GM12878 (cell line): ENCODE results near the gene U2AF2. TPM values are rescaled to one million over a fixed set of nuclear protein-coding genes. Genes with fewer than 3 reads are reported as not detected.

Experiments used
- BHLHE40 ChIP-seq, 2 experiments: fragments of 450-650 bp in 1 of 2; IDR thresholded peaks; 2 replicates each; pipeline ENCODE4 v1.6.1; 2011 to 2017; ENCODE audit warnings: low read depth in 2 of 2, borderline replicate concordance in 1 of 2, improper control_type of control experiment in 1 of 2, low read length in 1 of 2, mild to moderate bottlenecking in 1 of 2
- BMI1 ChIP-seq: fragments of 450-650 bp; IDR thresholded peaks from 2 replicates; pipeline ENCODE4 v1.6.1; 2016; ENCODE audit warnings: mild to moderate bottlenecking, moderate library complexity, borderline replicate concordance
- CBX3 ChIP-seq: fragments of 200-600 bp; sonication (generic); IDR thresholded peaks from 2 replicates; pipeline ENCODE4 v1.6.1; 2016; ENCODE audit warnings: low read depth, borderline replicate concordance
- CEBPB ChIP-seq, 2 experiments: fragments of 150-350 bp in 1 of 2; IDR thresholded peaks; 2 replicates each; pipeline ENCODE4 v1.6.1; 2012 to 2014; ENCODE audit warnings: low read depth in 2 of 2, low read length in 2 of 2, borderline replicate concordance in 1 of 2, inconsistent platforms in 1 of 2
- GATAD2B ChIP-seq: fragments of 450-650 bp; conservative IDR thresholded peaks from 2 replicates; pipeline ENCODE4 v1.6.1; 2017; ENCODE audit warnings: low read depth, mild to moderate bottlenecking, moderate library complexity
- HDAC2 ChIP-seq: fragments of 200-600 bp; sonication (generic); IDR thresholded peaks from 2 replicates; pipeline ENCODE4 v1.6.1; 2017
- IKZF2 ChIP-seq, 2 experiments: fragments of 450-650 bp; IDR thresholded peaks; 2 replicates each; pipeline ENCODE4 v1.6.1; 2017; ENCODE audit warnings: mild to moderate bottlenecking in 2 of 2, moderate library complexity in 2 of 2
- JUND ChIP-seq: IDR thresholded peaks from 2 replicates; pipeline ENCODE4 v1.6.1; 2012; ENCODE audit warnings: low read depth, mild to moderate bottlenecking, low read length, improper control_type of control experiment, moderate library complexity
- MYC ChIP-seq: IDR thresholded peaks from 2 replicates; pipeline ENCODE4 v1.6.1; 2011; ENCODE audit warnings: mild to moderate bottlenecking, low read length, moderate library complexity, inconsistent platforms; ENCODE audit not compliant: insufficient read depth, insufficient replicate concordance, insufficient read length, severe bottlenecking
- NFYA ChIP-seq: IDR thresholded peaks from 2 replicates; pipeline ENCODE4 v1.6.1; 2011; ENCODE audit warnings: low read depth, mild to moderate bottlenecking, low read length, improper control_type of control experiment, borderline replicate concordance
- NR2F1 ChIP-seq: fragments of 450-650 bp; conservative IDR thresholded peaks from 2 replicates; pipeline ENCODE4 v1.6.1; 2017; ENCODE audit warnings: mild to moderate bottlenecking
- NRF1 ChIP-seq: conservative IDR thresholded peaks from 2 replicates; pipeline ENCODE4 v1.6.1; 2011; ENCODE audit warnings: mild to moderate bottlenecking, low read depth, low read length, improper control_type of control experiment
- SIN3A ChIP-seq: IDR thresholded peaks from 2 replicates; pipeline ENCODE4 v1.6.1; 2012; ENCODE audit warnings: low read depth, low read length, improper control_type of control experiment
- SP1 ChIP-seq: IDR thresholded peaks from one replicate; pipeline ENCODE4 v1.6.1; 2011; ENCODE audit warnings: low read depth, low read length
- SPI1 ChIP-seq: IDR thresholded peaks from 2 replicates; pipeline ENCODE4 v1.6.1; 2011; ENCODE audit warnings: low read depth, mild to moderate bottlenecking, low read length, moderate library complexity, borderline replicate concordance; ENCODE audit not compliant: insufficient read depth
- WRNIP1 ChIP-seq: IDR thresholded peaks from 2 replicates; pipeline ENCODE4 v1.6.1; 2011; ENCODE audit warnings: low read depth, low read length, improper control_type of control experiment, borderline replicate concordance
- YY1 ChIP-seq: IDR thresholded peaks from 2 replicates; pipeline ENCODE4 v1.6.1; 2011; ENCODE audit warnings: low read depth, mild to moderate bottlenecking, low read length
- ZNF207 ChIP-seq: fragments of 450-650 bp; IDR thresholded peaks from 2 replicates; pipeline ENCODE4 v1.6.1; 2014; ENCODE audit warnings: antibody characterized with exemption, mild to moderate bottlenecking, borderline replicate concordance
- polyA plus RNA-seq, 11 experiments: library from polyadenylated mRNA; depleted of rRNA in 4 of 11; unstranded in 6 of 11; stranded (reverse) in 5 of 11; fragments of >200 nt; fragmentation: Nextera tagmentation in 4 of 11; fragmentation: Illumina TruSeq in 1 of 11; extraction: Ambion mirVana in 4 of 11; extraction: Trizol in 1 of 11; gene quantifications; 1 replicate in 1 of 11; 2 replicates in 10 of 11; pipeline versions ENCODE4 v1.2.1 to v1.2.3, GENCODE V29; 2011 to 2016; ENCODE audit warnings: inconsistent platforms in 2 of 11, missing spikeins in 2 of 11, low read depth in 1 of 11
- total RNA-seq, 4 experiments: library from RNA; depleted of rRNA in 3 of 4; stranded (reverse); fragments of >200 nt in 3 of 4; fragmentation: Illumina TruSeq in 1 of 4; extraction: Trizol in 1 of 4; gene quantifications; 2 replicates each; pipeline versions ENCODE4 v1.2.1 to v1.2.3, GENCODE V29; 2013 to 2021
- TF ChIP-seq, protein P1 (sequence below): fragments of 450-650 bp; IDR thresholded peaks from 2 replicates; pipeline ENCODE4 v1.6.1; 2017; ENCODE audit warnings: mild to moderate bottlenecking, moderate library complexity
- TF ChIP-seq, protein P2 (sequence below): fragments of 450-650 bp; IDR thresholded peaks from 2 replicates; pipeline ENCODE4 v1.6.1; 2016; ENCODE audit warnings: mild to moderate bottlenecking
- TF ChIP-seq, protein P3 (sequence below): IDR thresholded peaks from 2 replicates; pipeline ENCODE4 v1.6.1; 2011; ENCODE audit warnings: borderline replicate concordance, low read depth, mild to moderate bottlenecking, moderate library complexity, mixed read lengths, low read length; ENCODE audit not compliant: insufficient read depth; ENCODE audit errors: extremely low read length
- TF ChIP-seq, protein P4 (sequence below): fragments of 450-650 bp; IDR thresholded peaks from 2 replicates; pipeline ENCODE4 v1.6.1; 2017; ENCODE audit warnings: mild to moderate bottlenecking, low read depth, inconsistent platforms; ENCODE audit not compliant: poor library complexity, severe bottlenecking

The U2AF2 gene
- total and polyA plus RNA-seq, 10 of the 15 experiments (the other 5 are each of a cell fraction or from before 2014, with no cell fraction given) = 3.0 to 338 (median 130) TPM

DNA sequence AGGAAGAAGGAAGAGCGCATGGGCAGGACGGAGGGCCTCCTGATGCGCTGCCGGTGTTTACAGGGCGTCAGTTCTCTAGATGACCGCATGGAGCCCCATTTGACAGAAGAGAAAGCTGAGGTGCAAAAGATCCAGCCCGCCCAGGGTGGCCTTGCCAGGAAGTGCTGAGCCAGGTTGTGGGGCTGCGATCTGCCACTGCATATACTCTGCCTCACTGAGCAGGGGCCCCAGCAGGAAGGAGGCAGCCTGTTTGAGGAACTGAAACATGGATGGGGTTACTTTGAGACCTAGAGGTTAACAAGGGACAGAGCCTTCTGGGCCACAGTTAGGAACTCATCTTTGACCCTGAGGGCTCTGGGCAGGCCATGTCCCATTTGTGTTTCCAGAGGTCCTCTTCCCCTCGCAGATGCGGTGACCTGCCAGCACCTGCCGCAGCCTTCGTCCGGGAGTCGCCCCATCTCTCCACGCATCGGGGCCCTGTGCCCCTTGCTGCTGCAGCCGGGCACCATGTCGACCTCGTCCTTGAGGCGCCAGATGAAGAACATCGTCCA is 23.4 kb downstream of the U2AF2 start (continued):
- TF ChIP-seq, protein P1, sequence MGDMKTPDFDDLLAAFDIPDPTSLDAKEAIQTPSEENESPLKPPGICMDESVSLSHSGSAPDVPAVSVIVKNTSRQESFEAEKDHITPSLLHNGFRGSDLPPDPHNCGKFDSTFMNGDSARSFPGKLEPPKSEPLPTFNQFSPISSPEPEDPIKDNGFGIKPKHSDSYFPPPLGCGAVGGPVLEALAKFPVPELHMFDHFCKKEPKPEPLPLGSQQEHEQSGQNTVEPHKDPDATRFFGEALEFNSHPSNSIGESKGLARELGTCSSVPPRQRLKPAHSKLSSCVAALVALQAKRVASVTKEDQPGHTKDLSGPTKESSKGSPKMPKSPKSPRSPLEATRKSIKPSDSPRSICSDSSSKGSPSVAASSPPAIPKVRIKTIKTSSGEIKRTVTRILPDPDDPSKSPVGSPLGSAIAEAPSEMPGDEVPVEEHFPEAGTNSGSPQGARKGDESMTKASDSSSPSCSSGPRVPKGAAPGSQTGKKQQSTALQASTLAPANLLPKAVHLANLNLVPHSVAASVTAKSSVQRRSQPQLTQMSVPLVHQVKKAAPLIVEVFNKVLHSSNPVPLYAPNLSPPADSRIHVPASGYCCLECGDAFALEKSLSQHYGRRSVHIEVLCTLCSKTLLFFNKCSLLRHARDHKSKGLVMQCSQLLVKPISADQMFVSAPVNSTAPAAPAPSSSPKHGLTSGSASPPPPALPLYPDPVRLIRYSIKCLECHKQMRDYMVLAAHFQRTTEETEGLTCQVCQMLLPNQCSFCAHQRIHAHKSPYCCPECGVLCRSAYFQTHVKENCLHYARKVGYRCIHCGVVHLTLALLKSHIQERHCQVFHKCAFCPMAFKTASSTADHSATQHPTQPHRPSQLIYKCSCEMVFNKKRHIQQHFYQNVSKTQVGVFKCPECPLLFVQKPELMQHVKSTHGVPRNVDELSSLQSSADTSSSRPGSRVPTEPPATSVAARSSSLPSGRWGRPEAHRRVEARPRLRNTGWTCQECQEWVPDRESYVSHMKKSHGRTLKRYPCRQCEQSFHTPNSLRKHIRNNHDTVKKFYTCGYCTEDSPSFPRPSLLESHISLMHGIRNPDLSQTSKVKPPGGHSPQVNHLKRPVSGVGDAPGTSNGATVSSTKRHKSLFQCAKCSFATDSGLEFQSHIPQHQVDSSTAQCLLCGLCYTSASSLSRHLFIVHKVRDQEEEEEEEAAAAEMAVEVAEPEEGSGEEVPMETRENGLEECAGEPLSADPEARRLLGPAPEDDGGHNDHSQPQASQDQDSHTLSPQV = no peak
- TF ChIP-seq BHLHE40 (IDR thresholded peaks at IDR 0.05; ENCODE audit: borderline replicate concordance in 1 of 2, low read depth in 2 of 2, low read length in 1 of 2) (0 out of 4 replicates have a peak, but pooled peaks of 1 of the 2 experiments have one; percentile 16), ZNF207 (peak; percentile 83; the same call in 1 of the 2 replicates), SIN3A (peak; percentile 70; the same call in 1 of the 2 replicates), WRNIP1 (no peak), SP1 (peak; percentile 87), HDAC2 (no peak), BMI1 (no peak), SPI1 (peak; percentile 99), GATAD2B (peak; percentile 77), CEBPB (IDR thresholded peaks at IDR 0.05; ENCODE audit: borderline replicate concordance in 1 of 2, low read depth in 2 of 2, low read length in 2 of 2) (no peak), JUND (no peak), IKZF2 (IDR thresholded peaks at IDR 0.05) (peak; percentile 81 to 82; a peak in 3 of 4 replicates), YY1 (0 out of 2 replicates have a peak, but pooled peaks have one; percentile 34), NRF1 (no peak), CBX3 (no peak), NFYA (no peak), NR2F1 (peak; percentile 100), MYC (no peak)
- TF ChIP-seq, protein P2, sequence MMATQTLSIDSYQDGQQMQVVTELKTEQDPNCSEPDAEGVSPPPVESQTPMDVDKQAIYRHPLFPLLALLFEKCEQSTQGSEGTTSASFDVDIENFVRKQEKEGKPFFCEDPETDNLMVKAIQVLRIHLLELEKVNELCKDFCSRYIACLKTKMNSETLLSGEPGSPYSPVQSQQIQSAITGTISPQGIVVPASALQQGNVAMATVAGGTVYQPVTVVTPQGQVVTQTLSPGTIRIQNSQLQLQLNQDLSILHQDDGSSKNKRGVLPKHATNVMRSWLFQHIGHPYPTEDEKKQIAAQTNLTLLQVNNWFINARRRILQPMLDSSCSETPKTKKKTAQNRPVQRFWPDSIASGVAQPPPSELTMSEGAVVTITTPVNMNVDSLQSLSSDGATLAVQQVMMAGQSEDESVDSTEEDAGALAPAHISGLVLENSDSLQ = peak; percentile 37; the same call in 1 of the 2 replicates
- TF ChIP-seq, protein P3, sequence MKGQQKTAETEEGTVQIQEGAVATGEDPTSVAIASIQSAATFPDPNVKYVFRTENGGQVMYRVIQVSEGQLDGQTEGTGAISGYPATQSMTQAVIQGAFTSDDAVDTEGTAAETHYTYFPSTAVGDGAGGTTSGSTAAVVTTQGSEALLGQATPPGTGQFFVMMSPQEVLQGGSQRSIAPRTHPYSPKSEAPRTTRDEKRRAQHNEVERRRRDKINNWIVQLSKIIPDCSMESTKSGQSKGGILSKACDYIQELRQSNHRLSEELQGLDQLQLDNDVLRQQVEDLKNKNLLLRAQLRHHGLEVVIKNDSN = no peak
- TF ChIP-seq, protein P4, sequence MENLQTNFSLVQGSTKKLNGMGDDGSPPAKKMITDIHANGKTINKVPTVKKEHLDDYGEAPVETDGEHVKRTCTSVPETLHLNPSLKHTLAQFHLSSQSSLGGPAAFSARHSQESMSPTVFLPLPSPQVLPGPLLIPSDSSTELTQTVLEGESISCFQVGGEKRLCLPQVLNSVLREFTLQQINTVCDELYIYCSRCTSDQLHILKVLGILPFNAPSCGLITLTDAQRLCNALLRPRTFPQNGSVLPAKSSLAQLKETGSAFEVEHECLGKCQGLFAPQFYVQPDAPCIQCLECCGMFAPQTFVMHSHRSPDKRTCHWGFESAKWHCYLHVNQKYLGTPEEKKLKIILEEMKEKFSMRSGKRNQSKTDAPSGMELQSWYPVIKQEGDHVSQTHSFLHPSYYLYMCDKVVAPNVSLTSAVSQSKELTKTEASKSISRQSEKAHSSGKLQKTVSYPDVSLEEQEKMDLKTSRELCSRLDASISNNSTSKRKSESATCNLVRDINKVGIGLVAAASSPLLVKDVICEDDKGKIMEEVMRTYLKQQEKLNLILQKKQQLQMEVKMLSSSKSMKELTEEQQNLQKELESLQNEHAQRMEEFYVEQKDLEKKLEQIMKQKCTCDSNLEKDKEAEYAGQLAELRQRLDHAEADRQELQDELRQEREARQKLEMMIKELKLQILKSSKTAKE = peak; percentile 56
